Right lobe of liver (tissue), 6 donors: Measurements from ENCODE around the gene IMMT. TPM values are rescaled to one million over a fixed set of nuclear protein-coding genes. Genes with fewer than 3 reads are reported as not detected.

ENCODE experiments used
- ATAC-seq, 4 donors: fragments of 200-7000 bp; cut with Tn5 transposase; one replicate each; pipeline ENCODE4 v1.9.1; 2020; ENCODE audit warnings: mild to moderate bottlenecking in 4 of 4, moderate library complexity in 4 of 4
- DNase-seq, 3 donors: peaks; one replicate each; pipeline ENCODE4 v3.0.0-alpha.2; 2020
- H3K27ac ChIP-seq, 3 donors: fragments of 200-600 bp; one replicate each; pipeline ENCODE4 v1.8.0; 2022
- H3K27me3 ChIP-seq, 2 donors: fragments of 200-600 bp; one replicate each; pipeline ENCODE4 v1.8.0; 2022
- H3K36me3 ChIP-seq, 4 donors: fragments of 200-600 bp; sonication (generic) in 1 of 4; one replicate each; pipeline versions ENCODE4 v1.5.1 to v1.8.0; 2017 to 2022; ENCODE audit warnings: control low read depth in 1 of 4
- H3K4me1 ChIP-seq, 4 donors: fragments of 200-600 bp; sonication (generic) in 1 of 4; one replicate each; pipeline versions ENCODE4 v1.5.1 to v1.8.0; 2017 to 2022; ENCODE audit warnings: control low read depth in 1 of 4
- H3K4me3 ChIP-seq, 3 donors: fragments of 200-600 bp; one replicate each; pipeline ENCODE4 v1.8.0; 2022
- H3K9me3 ChIP-seq, 4 donors: fragments of 200-600 bp; sonication (generic) in 1 of 4; one replicate each; pipeline versions ENCODE4 v1.5.1 to v1.8.0; 2017 to 2022; ENCODE audit warnings: control low read depth in 1 of 4
- CTCF ChIP-seq, 4 donors: fragments of 200-600 bp in 3 of 4; fragments of 450-650 bp in 1 of 4; IDR thresholded peaks; one replicate each; pipeline versions ENCODE4 v1.5.1 to v1.8.0; 2016 to 2022; ENCODE audit warnings: antibody characterized with exemption in 4 of 4, mild to moderate bottlenecking in 2 of 4
- POLR2A ChIP-seq: fragments of 450-650 bp; IDR thresholded peaks from one replicate; pipeline ENCODE4 v1.6.1; 2017; ENCODE audit warnings: antibody characterized with exemption, mild to moderate bottlenecking
- whole genome bisulfite sequencing: methylation state at CpG from one replicate; pipeline ENCODE4 v1.1.6; 2018; ENCODE audit warnings: low coverage, low lambda C conversion rate; ENCODE audit not compliant: insufficient coverage; ENCODE audit errors: missing lambda C conversion rate; 5-methylcytosine and 5-hydroxymethylcytosine counted together
- intact Hi-C, 2 donors: fragments of 100-400 bp; cut with DNase I; formaldehyde crosslinking; loops; one replicate each; pipeline versions ENCODE4 v1.11.2 to v1.14.1; 2022
- microRNA-seq, 2 donors: library from miRNA; unstranded; fragments of <30 nt; microRNA quantifications; one replicate each; pipeline ENCODE4, GENCODE V29; 2019 to 2020
- small RNA-seq, 2 experiments: library from RNA; depleted of rRNA; stranded (forward); fragments of <200 nt; gene quantifications; one replicate each; pipeline ENCODE3, GENCODE V24; 2016
- total RNA-seq, 6 experiments: library from RNA; depleted of rRNA in 2 of 6; stranded (reverse); fragments of >200 nt in 2 of 6; fragmentation: NEBNext Ultra II Directional in 3 of 6; extraction: Animal tissue kit (Norgen Biotek cat#: 25700) in 3 of 6; gene quantifications; one replicate each; pipeline versions ENCODE4 v1.1.0 to v1.2.4, GENCODE V29; 2016 to 2023
- donor health status: DM: no; HTN: yes; CAD: no.
- donor health status: DM: no; HTN: no; CAD: no.
- donor health status: DM: no; HTN: no; CAD: no.
- donor health status: DM: no; HTN: yes; CAD: no.
- donor health status: DM: no; HTN: yes; CAD: no.

The IMMT gene
- total RNA-seq, 6 experiments from 2014 or later: 48.9 to 56.9 (median 52.5) TPM

- Histone ChIP-seq H3K4me3 (no peak overlapping the region), H3K27ac (no peak overlapping the region), H3K27me3 (no peaks in the 10 kb centered on the region), H3K4me1 (peaks cover 0 to 21% (median 6%) of the 10 kb centered on the region in 4 donors), H3K36me3 (peaks cover 0 to 28% (median 7%) of the 10 kb centered on the region in 4 donors), H3K9me3 (no peaks in the 10 kb centered on the region)
- no peak for TF ChIP-seq CTCF (IDR thresholded peaks at IDR 0.05)
- no peak for TF ChIP-seq POLR2A
- intact Hi-C loops: no loop called here
- ATAC-seq (no peak), DNase-seq (no peak)
Measured at GRCh38 chr2:86102157-86102556, 93.1 kb downstream of the IMMT start.

- no peaks in the 10 kb centered on the region for H3K9me3 ChIP-seq
- H3K36me3 ChIP-seq: peaks cover 0 to 28% (median 11%) of the 10 kb centered on the region in 4 donors
- no peaks in the 10 kb centered on the region for H3K4me1 ChIP-seq
- TF ChIP-seq POLR2A (no peak), CTCF (IDR thresholded peaks at IDR 0.05) (no peak)
- DNase-seq (no peak), ATAC-seq (no peak)
- no peak overlapping the region for H3K4me3 ChIP-seq
- intact Hi-C loops: no loop called here
- no peak overlapping the region for H3K27ac ChIP-seq
- 58% methylated on average over 1 of the region's 1 CpG for WGBS
- H3K27me3 ChIP-seq: no peaks in the 10 kb centered on the region
Measured at GRCh38 chr2:86097913-86098312, 97.3 kb downstream of the IMMT start.

GRCh38 chr2:86097114-86097896, 98.0 kb downstream of the IMMT start:
- peaks cover 0 to 28% (median 12%) of the 10 kb centered on the region in 4 donors for H3K36me3 ChIP-seq
- no peak overlapping the region for H3K4me3 ChIP-seq

GRCh38 chr2:86094229-86094628, 101.0 kb downstream of the IMMT start:
- Histone ChIP-seq H3K27me3 (no peaks in the 10 kb centered on the region), H3K27ac (no peak overlapping the region), H3K4me1 (no peaks in the 10 kb centered on the region), H3K9me3 (no peaks in the 10 kb centered on the region), H3K36me3 (peaks cover 3 to 31% (median 15%) of the 10 kb centered on the region in 4 donors), H3K4me3 (no peak overlapping the region)
- TF ChIP-seq CTCF (IDR thresholded peaks at IDR 0.05): no peak
- ATAC-seq (peak in 2 of 4 donors; percentile 37 to 50), DNase-seq (no peak)
- intact Hi-C loops: no loop called here
- 20% methylated on average over 1 of the region's 1 CpG for WGBS

More at GRCh38 chr2:86097114-86097896, 98.0 kb downstream of the IMMT start:
- Histone ChIP-seq H3K9me3 (no peaks in the 10 kb centered on the region), H3K4me1 (no peaks in the 10 kb centered on the region), H3K27ac (no peak overlapping the region), H3K27me3 (no peaks in the 10 kb centered on the region)
- 95% methylated on average over 3 of the region's 3 CpGs for WGBS
- intact Hi-C loops: no loop called here
- no peak for ATAC-seq
- DNase-seq: no peak
- TF ChIP-seq POLR2A (no peak), CTCF (IDR thresholded peaks at IDR 0.05) (no peak)

Small RNAs within 50 kb of the gene (microRNA-seq; reads per million reads assigned to microRNA genes)
- gene MIR4779: 0 reads per million in 2 donors

Small RNAs within 50 kb of the gene (small RNA-seq; reads per million reads assigned to genes)
- gene MIR4779 (0 reads per million in 2 experiments), gene RF00019 (0 reads per million in 2 experiments), gene SNORD94 (14,450 to 40,033 reads per million in 2 experiments)

Other genes with a start within 250 kb of the IMMT start
- gene POLR1A, start 89.6 kb downstream of the IMMT start, total RNA-seq: 10 to 100 TPM; 12.5 to 19.7 (median 14.4) TPM
- gene PTCD3, start 89.2 kb downstream of the IMMT start, total RNA-seq: 10 to 100 TPM; 47.6 to 68.2 (median 56.1) TPM
- 10 to 100 TPM; 21.1 to 42.2 (median 24.1) TPM for gene MRPL35, start 4.0 kb upstream of the IMMT start, total RNA-seq
- gene REEP1, start 142.2 kb upstream of the IMMT start, total RNA-seq: 1 to 10 TPM in 2 of 6 experiments, under 1 TPM in 4; 0.61 to 1.8 (median 0.85) TPM
- gene KDM3A, start 245.9 kb upstream of the IMMT start, total RNA-seq: 10 to 100 TPM in 5 of 6 experiments, 1 to 10 TPM in 1; 7.2 to 40.8 (median 13.6) TPM